GM18868 (cell line): Measurements from ENCODE around the gene PDAP1.
"Not testable (repeated sequence)": the region's sequence is repeated elsewhere in the genome, so short reads cannot be mapped to it uniquely, and the experiment has no call there.

Experiments
- ATAC-seq: cut with Tn5 transposase; IDR thresholded peaks from one replicate; pipeline ENCODE4 v1.9.1; 2021; ENCODE audit warnings: mild to moderate bottlenecking, moderate library complexity; ENCODE audit not compliant: unreplicated experiment

The PDAP1 gene

DNA sequence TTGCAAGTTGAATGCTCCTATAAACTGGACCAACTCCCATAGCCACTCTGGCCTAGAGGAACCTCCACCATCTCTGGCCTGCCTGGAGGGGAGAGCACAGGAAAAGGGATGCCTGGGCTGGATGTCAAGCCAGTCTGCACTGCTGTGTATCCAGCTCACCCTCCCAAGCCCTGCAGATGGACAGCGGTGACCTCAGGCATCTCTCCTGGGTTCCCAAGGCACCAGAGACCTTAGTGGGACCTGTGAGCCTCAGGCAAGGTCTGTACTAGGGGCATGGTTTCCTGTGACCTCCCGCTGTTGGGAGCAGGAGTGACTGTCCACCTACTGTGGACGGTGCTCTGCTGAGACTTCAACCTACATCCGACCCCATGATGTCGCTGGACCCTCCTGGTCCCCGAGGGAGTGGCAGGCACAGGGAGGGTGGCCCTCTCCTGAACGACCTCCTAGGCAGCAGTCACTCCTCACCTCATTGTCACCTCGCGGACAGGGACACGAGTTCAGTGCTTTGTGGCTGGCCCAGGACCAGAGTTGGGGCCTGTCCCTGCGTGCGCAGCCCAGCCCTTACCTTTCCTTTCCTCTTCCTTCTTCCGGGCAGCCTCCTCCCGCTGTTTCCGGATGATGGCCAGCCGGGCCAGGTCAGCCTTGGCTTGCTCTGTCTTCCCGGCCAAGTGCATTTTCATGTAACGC lies 11.0 kb downstream of the PDAP1 start:
- ATAC-seq = no peak

DNA sequence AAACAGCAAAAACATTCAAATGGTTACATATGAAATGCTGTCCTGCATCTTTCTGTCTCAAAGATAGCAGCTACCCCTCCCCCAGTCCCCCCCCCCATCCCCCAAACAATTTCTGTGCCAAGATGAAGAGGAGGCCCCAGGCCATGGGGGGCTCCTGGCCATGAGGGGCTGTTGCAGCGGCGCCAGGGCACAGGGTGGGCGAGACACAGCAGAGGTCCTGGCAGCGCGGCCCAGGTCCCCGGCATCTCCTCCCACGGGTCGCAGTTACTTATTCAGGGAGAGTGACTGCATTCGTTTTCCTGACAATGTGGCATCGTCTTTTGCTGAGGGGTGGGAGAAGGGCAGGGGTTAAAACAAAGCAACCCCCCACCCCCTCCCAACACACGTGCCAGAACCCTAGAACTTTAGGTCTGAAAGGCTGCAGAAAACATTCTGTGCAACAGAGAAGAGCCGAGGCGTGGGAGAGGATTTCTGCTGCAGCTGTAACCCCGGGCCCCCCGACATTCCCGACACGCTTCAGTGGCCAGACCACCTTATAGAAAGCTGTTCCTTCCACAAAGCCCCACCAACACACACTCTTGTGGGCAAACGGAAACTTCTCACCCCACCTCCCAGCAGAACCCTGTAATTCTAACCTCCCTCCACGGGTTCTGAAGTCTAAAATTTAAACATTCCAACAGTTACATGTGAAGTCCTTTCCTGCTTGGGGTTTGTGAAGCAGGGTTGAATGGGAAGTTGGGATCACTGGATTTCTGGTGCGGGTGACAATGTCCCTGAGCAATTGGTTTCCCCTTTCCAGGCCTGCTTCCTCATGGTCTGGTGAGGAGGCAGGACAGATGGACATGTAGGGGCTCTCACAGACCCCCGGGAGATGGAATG lies 11.7 kb downstream of the PDAP1 start:
- no peak for ATAC-seq

DNA sequence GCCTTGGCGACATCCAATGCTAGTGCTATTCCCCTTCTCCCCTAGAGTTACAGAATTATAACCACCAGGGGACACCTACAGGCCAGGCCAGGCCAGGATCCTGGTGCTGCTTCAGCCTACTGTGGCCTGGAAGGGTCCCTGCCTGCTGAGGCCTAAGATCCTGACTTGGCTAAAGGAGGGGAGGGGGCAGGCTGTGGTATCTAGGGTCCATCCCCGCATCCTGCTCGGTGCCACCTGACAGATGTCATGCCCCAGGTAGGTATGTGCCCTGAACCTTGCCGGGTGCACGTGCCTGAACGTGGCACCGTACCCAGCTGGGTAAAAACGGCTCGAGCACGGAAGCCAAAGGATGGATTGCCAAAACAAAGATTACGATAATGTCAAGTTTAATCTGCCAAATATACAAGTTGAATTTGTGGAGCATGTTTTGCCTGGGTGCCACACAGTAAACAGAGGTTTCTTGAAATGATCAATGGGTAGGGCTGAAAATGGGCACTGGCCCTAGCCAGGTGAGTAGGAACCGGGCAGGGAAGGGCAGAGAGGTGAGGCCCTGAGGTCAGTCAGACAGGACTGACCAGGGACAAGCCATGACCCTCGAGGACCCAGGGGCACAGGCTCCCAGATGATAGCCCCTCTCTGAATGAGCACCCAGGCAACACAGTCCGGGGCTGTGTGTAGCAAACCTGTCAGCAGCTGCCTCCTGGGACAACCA lies 12.6 kb downstream of the PDAP1 start:
- no peak for ATAC-seq

DNA sequence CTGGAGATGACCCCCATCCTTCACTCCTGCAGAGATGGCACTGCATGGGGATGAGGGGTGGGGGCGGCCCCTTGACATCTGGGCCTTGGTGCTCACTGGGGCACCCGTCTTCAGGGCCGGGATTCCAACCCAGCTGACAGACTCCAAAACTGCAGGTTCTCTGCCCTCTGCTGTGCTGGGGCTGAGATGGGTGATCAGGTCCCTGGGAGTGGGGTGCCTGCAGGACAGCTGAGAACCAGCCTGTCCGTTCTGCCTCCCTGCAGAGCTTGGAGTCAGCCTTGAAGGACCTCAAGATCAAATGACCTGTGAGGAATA lies 14.3 kb downstream of the PDAP1 start:
- no peak for ATAC-seq

DNA sequence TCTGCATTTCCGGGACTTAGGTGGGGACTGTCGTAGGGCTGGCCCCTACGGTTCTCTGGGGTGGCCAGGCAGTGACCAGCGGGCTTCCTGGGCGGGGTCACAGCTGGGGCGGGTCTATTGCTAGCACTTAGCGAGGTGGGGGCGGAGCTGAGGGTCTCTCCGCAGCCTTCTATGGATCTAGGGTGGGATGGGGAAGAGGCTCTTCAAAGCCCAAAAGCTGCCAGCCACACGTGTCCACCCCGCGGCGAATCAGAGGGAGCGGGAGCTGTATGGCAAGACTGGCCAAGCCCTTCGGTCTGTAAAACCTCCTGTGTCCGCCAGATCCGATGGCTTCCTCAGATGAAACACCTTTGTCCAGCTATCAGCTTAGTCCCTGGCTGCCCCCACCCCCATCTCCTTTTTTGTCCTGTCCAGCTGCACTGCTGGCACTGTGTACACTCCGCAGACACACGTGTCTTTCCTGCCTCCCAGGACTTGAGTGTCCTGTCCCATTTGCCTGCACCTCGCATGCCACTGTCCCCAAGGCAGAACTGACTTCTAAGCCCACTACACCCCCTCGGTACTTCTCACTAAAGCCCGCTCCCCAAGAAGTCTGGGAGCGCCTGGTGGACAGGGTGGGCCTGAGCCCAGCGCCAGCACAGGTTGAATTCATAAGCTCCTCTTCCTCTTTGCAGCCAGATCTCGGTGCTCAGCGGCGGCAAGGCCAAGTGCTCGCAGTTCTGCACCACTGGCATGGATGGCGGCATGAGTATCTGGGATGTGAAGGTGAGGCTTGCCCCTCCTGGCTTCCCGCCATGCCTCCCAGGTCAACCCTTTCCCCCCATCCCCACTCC lies 14.8 kb downstream of the PDAP1 start:
- ATAC-seq = no peak

DNA sequence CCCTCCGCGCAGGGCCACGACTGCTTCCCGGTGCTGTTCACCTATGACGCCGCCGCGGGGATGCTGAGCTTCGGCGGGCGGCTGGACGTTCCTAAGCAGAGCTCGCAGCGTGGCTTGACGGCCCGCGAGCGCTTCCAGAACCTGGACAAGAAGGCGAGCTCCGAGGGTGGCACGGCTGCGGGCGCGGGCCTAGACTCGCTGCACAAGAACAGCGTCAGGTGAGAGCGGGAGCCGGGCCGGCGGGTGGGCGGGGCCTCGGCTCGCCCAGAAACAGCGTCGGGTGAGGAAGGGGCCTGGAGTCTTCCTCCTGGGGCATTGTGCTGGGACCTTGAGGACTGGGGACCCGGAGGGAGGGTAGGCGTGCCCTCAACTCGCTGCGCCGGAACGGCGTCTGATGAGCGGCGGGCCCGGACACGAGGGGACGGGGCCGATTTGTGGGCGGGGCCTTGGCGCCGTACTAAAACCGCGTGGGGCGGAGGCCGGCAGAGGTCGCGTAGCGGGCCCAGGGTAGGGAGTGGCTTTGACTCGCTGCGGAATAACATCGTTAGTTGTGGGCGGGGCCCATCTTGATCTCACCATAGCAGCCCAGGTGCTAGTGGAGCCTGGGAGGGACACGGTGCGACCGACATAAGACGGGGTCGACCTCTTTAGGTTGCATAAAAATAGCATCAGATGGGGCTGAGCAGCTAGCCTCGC lies 15.6 kb downstream of the PDAP1 start:
- no peak for ATAC-seq

DNA sequence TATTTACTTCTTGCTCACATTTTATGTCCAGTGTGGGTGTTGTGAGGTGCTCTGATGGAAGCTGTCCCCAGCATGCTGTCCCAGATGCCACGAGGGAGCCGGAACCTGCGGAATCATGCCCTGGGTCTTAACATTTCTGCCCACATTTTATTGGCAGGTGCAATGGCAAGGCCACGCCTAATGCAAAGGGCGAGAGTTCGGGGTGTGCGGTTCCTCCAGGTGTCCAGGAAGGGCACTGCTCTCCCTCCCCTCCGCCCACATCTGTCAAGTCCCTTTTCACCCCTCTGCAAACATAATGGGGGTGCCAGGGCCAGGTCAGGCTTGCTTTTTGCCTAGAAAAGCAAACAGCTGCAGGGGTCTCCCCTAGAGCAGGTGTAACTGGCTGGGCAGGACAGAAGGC lies 16.4 kb downstream of the PDAP1 start:
- no peak for ATAC-seq

DNA sequence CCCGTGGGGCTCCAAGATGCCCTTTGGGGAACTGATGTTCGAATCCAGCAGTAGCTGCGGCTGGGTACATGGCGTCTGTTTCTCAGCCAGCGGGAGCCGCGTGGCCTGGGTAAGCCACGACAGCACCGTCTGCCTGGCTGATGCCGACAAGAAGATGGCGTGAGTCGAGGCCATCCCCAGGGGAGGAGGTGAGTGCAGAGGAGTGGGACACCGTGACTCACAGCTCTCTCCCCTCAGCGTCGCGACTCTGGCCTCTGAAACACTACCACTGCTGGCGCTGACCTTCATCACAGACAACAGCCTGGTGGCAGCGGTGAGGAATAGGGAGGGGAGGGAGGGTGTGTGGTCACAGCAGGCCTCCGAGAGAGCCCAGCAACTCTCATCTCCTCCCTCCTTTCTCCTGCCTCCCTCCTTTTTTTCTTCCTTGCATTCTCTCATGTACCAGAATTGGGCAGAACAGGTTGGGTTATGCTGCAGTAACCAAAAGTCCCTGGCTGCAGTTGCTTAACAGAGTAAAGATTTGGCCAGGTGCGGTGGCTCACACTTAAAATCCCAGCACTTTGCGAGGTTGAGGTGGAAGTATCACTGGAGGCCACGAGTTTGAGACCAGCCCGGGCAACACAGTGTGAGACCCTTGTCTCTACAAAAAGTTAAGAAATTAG lies 17.3 kb downstream of the PDAP1 start:
- ATAC-seq = no peak

DNA sequence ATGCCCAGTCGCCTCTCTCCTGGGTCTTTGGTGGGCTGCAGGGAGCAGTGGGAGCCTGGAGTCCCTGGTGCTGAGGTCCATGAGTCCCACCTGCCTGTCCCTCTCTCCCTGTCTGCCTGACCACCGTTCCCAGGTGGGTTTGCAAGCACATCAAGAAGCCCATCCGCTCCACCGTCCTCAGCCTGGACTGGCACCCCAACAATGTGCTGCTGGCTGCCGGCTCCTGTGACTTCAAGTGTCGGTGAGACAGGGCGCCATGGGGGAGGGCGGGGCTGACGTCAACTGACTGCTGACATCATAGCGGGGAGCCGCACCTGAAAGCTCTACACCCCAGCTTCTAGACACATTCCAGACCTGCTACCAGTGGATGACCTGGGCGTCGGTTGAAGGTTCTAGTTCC lies 18.6 kb downstream of the PDAP1 start:
- no peak for ATAC-seq

DNA sequence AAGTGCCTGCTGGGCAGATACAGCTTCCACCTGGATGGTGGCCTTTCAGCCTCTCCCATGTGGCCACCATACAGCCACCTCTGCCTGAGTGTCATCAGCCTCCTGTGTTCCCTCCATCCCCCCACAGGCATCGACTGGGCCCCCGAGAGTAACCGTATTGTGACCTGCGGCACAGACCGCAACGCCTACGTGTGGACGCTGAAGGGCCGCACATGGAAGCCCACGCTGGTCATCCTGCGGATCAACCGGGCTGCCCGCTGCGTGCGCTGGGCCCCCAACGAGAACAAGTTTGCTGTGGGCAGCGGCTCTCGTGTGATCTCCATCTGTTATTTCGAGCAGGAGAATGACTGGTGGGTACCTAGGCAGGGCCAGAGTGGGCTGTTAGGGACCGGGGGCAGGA lies 20.5 kb downstream of the PDAP1 start:
- ATAC-seq = no peak

DNA sequence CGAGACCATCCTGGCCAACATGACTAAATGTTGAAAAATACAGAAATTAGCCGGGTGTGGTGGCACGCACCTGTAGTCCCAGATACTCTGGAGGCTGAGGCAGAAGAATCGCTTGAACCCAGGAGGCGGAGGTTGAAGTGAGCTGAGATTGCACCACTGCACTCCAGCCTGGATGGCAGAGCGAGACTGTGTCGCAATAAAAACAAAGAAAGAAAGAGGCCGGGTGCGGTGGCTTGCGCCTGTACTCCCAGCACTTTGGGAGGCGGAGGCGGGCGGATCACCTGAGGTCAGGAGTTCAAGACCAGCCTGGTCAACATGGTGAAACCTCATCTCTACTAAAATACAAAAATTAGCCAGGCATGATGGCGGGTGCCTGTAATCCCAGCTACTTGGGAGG lies 21.2 kb downstream of the PDAP1 start:
- ATAC-seq = not testable (repeated sequence)

DNA sequence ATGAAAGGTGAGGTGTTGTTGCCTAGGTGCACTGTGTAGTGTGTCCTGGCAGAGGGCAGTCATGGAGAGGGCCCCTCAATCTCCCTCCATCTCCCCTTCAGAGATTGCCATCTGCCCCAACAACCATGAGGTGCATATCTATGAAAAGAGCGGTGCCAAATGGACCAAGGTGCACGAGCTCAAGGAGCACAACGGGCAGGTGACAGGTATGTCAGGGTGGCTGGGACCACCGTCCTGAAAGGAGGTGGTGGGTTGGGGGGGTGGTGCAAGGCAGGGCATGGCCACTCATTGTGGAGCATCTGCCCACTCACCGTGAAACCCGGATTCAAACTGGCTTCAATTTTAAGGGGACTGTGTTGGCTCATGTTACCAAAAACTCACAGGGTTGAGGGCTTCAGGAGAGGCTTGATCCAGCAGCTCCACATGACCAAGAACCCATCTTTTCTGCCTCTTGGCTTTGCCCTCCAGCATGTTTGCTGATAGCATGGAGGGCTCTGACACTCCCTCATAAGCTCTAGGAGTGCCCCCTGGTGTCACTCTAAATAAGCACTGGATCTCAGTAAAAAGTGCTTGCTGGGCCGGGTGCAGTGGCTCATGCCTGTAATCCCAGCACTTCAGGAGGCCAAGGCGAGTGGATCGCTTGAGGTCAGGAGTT lies 21.7 kb downstream of the PDAP1 start:
- no peak for ATAC-seq

DNA sequence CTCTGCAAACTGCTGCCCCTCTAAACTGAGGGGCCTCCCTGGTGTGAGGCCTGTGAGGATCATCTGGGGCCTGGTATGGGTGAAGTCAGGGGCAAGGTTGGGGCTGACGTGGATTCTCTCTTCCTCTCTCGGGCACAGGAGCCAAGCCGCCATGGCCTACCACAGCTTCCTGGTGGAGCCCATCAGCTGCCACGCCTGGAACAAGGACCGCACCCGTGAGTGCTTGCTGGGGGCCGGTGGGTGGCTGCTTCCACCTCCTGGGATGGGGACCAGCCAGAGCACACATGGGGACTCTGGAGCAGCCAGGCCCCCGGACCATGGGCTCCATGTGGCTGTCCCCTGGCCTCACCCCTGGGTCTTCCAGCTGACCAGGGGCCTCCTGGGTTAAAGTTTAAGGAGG lies 22.8 kb downstream of the PDAP1 start:
- no peak for ATAC-seq

DNA sequence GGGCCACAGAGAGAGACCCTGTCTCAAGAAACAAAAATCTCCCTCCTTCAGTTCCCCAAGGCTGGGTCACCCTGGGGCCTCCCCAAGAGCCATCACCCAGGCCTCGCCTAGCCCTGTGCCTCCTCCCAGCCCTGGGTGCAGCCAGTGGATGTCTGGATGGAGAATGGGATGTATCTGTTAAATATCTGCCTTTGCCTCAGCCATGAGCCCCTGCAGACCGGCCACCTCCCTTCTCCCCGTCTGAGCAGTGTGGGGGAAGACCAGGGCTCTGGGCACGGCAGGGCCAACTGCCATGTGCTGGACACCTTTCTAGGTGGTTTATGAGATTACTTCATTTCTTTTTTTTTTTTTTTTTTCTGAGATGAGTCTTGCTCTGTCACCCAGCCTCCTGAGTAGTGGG lies 23.9 kb downstream of the PDAP1 start:
- no peak for ATAC-seq

DNA sequence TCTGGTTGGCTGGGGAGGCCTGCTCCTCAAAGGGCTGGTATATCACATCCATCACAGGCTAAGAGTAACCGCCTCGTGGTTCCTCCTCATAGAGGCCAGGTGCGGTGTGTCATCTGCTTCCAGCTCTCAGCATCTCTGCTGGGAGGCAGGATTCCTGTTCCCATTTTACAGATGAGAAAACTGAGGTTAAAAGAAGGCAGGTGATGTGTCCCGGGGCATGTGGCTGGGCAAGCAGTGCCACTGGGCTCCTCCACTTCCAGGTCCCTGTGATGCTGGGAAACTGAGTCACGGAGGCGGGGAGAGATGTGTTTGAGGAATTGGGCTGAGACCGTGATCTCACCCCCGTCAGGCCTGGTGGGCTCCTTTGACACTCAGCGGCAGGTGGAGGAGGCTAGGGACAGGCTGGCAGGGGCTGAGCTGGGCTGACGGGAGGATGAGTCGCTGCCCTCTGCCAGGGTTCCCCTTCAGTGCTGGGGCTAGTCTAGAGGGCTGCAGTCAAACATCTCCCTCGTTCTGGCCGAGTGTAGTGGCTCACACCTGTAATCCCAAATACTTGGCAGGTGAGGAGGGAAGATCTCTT lies 24.5 kb downstream of the PDAP1 start:
- ATAC-seq = no peak

DNA sequence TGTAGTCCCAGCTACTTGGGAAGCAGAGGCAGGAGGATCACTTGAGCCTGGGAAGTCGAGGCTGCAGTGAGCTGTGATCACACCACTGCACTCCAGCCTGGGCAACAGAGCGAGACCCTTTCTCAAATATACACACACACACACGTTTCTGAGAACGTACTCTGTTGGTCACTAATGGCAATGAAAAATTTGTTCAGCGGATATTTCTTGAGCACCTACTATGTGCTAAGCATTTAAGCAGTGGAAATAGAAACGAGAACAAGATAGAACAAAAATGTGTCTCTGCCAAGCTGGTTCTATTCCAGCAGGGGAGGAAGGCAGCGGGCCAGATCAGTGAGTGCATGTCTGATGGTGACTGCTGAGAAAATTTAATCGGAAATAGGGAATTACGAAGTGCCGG lies 25.2 kb downstream of the PDAP1 start:
- ATAC-seq = no peak

DNA sequence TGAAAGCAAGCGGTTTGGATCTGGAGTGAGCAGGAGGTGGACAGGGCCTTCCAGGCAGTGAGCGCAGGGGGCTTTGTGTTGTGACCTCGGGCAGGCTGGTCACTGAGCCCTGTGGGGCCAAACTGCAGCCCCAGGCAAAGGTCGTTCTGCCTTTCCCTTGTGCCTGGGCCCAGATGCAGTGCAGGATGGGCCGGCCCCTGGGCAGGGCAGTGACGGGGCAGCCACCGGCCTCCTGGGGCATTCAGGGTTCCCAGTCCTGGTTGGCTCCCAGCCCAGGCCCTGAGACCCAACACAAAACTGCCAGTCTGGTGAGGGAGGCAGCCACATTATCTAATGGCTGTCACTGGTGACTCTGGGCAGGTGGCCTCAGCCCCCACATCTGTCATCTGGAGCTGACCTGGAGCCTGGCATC lies 26.7 kb downstream of the PDAP1 start:
- ATAC-seq = no peak

DNA sequence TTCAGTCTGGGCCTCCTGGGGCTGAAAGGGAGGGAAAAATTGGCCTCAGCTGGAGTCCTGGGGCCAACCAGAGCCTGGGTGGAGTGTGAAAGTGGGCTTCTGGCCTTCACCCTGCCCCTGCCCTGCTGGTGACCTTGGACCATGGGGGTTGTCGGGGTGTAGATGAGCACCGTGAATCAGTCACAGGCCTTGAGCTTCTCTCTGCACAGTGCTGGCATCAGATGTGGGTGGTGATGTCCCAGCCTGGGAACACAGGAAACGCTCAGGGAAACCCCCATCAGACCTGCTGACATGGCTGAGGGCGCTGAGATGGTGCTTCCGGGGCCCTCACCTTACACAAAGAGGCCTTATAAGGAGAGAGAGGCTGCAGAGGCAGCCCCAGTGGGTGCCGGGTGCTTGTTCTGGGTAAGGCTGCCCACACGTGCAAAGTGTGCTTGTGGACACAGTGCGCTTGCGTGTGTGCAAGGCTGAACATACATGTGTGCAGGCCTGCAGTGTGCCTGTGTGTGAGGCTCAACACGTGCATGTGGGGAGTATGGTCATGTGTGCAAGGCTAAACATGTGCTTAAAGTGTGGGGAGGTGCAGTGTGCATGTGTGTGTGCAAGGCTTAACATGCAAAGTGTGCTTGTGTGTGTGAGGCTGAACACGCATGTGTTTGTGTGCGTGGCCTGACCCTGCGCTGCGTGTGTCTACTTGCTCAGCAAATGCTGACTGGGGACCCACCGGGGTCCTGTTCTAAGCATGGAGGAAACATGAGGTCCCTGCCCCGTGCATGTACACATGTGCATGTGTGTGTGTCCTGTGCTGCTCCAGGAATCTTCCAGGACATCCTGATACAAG lies 27.4 kb downstream of the PDAP1 start:
- ATAC-seq = peak; percentile 86
